ENCODE data around the gene FOXS1.
"Not testable (repeated sequence)": the region's sequence is repeated elsewhere in the genome, so short reads cannot be mapped to it uniquely, and the experiment has no call there.

Gene FOXS1

DNA sequence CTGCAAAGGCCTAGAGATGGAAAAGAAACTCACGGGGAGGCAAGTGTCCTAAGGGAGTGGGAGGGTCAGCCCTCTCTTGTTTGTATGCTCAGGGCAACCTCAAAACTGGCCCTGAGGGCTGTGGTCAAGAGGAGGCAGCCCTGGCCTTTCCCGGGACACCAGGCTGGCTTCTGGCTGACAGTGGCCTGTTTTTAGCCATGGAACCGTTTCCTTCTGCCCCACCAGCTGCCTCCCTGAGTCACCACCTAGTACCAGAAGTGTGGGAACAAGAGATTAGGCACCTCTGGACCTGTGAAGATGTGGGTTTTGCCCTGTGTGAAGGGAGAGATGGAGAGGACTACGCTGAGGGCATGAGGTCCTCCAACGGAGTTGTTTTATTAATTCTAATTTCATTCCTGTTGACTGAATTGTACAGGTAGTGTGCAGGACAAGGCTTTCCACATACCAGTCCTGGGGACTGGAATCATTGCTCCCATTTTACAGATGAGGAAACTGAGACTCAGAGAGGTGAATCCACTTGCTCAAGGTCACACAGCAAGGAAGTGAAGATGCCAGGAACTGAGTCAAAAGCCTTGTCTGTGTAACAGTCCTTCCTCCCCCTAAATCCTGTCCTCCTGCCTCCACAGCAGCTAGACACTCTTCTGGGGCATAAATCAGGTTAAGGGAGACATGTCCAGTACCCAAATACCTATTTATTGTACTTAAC, 5.5 kb downstream of the FOXS1 start:
- DNase-seq (ENCODE audit: low read depth) = no peak

DNA sequence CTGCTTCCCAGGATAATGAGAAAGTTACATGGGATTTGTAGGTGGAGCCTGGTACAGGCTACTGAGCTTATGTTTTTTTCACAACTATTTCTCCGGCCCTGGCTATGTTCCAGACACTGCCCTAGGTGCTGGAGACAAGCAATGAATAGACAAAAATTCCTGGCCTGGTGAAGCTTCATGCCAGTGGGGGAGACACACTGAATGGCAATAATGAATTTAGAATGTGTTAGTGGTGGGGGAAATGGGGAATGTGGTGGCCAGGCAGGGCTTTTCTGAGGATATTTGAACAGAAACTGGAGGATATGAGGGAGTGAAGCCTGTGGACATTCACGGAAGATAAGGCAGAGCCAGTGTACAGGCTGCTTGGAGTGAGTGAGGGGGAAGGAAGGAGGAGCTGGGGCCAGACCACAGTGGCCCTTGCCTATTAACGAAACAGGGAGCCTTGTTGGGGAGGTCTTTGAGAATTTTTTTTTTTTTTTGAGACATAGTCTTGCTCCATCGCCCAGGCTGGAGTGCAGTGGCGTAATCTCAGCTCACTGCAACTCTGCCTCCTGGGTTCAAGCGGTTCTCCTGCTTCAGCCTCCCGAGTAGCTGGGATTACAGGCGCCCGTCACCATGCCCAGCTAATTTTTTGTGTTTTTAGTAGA, 6.6 kb downstream of the FOXS1 start:
- DNase-seq (ENCODE audit: low read depth) = no peak

DNA sequence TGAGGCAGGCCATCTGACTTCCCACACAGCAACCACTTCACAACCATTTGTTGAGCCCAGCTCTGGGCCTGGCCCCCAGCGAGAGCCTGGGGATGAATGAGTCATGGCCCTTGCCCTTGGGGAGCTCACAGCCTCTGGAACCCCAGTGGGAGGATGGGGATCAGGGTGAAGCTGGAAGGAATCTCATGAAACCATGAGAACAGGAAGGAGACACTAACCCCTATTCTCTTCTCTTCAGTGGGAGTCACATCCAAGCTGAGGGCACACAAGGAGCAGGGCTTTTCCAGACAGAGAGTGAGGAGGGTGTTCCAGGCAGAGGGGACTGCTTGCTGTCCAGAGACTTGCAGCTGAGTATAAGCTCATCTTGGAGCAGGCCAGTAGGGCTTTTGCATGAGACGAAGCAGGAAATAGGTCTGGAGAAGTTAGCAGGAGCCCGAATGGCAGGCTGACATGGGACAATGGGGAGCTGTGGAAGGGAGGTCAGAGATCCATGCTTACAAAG, 7.5 kb downstream of the FOXS1 start:
- DNase-seq (ENCODE audit: low read depth) = no peak

DNA sequence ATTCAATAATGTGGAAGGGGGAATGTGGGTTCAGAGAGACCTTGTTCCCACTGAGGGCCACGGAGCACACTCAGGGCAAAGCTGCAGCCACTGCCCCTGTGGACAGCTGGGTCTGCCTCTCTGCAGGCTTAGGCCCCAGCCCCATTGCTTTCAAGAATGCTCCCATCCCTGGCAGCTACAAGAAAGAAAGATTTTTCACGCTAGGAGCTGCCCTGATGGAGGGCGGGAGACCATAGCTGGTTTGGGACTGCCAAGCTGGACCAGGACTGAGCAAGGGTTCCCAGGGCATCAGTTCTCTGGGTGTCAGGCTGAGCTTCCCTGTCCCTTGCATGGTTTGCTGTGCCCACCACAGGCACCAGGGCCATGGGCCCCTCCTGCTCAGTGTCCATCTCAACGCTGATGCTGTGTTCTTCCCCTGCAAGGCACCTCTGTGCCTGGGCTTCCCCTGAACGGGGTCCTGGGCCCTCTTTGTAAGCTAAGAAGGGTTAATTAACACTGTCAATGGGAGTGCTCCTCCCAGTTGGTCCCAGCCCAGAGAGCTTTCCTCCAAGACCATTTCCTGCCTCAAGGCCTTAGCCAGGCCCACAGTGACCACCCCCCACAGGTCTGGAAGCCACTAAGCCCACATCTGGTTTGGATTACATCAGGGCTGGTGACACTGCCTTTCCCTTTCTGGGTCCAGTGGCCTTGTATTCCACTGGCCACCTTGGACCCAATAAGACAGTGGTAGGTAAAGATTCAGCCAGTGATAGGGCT, 8.4 kb downstream of the FOXS1 start:
- no peak for DNase-seq (ENCODE audit: low read depth)

DNA sequence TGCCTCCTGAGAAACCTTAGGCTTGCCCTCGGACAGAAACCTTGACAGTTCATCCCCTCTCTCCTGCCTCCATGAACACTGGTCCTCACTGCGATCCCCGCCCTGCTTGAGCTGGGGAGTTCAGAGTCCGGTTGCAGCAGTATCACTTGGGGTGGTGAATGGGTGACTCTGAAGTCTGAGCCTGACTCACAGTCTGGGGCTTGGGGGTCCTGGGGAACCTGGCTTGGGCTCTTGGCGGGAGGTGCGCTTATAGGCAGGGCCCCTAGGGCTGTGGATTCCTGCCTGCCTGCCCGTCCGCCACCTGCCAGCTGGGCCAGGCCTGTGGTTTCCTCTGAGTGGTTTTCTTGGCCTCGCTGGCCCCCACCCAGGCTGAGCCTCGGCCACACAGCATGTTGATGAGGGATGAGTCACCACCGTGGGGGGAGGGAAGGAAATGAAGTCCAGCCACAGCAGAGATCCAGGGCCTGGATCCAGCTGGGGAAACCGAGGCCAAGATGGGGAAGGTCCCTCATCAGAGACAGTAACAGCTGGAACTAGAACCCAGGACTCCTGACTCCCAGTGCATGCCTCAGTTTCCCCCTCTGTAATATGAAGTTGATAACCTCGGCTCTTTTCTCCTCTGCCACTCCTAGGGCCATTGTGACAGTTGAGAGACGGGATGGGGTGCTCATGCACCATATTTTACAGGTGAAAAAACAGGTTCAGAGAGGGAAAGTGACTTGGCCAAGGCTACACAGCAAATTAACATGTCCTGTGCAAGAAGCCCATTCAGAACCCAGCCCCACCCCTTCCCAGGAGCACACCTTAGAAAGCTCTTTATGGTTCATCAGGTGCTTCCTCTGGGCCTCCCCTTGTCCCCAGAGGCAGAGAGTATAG, 9.2 kb downstream of the FOXS1 start:
- no peak for DNase-seq (ENCODE audit: low read depth)

DNA sequence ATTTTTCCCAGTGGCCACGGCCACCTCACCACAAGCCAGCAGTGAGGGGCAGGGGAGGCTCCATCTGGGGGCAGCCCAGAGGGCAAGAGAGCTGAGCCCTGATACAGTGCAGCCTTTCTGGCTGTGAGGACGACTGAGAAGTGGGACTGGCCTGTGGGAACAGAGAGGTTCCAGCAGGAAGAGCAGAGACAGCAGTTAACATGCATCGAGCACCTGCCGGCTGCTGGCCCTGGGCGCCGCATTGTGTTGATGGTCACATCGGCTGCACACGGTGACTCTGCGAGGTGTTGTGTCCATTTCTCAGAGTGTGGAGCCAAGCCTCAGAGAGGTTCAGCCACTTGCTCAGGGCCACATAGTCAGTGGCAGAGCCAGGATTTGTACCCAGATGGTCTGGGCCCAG, 9.8 kb downstream of the FOXS1 start:
- DNase-seq (ENCODE audit: low read depth) = no peak

DNA sequence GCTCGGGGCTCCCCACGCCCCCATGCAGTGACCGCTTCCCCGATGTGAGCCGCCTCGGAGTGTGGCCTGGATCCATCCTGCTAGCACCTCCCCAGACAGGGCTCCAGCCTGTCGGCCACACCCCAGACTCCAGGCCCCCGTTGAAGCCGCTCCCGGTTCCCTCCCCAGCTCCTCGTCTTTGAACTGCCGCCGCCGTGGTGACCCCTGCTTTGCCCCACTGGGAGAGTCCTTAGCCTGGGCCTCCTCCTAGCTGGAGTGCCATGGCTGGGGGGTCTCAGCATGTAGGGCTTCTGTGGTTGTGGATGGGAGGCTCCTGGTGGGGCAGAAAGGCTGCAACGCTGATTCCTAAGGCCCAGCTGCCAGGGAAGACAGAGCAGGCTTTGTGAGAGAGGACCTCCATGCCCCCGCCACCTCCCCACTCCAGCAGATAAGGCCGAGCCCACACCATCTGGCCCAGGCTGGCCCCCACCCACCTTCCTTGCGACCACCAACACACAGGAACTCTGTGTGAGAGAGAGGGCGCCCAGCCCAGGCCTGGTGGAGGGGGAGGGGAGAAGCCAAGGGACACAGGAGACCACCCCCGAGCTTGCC, 11.4 kb downstream of the FOXS1 start:
- no peak for DNase-seq (ENCODE audit: low read depth)

DNA sequence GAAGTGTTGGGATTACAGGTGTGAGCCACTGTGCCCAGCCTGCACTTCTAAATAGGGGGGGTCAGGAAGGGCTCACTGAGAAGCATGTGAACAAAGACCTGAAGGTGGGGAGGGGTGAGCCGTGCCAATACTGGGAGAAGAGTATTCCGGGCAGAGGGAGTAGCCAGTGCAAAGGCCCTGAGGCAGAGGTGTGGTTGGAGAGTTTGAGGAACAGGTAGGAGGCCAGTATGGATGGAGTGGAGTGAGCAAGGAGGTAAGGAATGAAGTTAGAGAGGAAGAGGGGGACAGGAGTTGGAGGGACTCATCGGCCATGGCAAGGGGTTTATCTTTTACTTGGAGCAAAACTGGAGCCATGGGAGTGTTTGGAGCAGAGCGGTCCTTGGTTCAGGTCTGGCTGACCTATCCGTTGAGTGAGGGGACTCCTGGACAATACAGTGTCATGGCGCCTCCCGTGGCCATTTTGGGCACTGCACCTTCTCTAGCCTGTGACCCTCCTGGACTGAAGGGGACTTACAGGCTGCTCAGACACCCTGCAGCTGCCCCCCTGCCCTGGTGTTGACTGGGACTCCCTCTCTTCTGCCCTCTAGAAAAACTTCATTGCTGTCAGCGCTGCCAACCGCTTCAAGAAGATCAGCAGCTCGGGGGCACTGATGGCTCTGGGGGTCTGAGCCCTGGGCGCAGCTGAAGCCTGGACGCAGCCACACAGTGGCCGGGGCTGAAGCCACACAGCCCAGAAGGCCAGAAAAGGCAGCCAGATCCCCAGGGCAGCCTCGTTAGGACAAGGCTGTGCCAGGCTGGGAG, 12.1 kb downstream of the FOXS1 start:
- peak; percentile 41 for DNase-seq (ENCODE audit: low read depth)

DNA sequence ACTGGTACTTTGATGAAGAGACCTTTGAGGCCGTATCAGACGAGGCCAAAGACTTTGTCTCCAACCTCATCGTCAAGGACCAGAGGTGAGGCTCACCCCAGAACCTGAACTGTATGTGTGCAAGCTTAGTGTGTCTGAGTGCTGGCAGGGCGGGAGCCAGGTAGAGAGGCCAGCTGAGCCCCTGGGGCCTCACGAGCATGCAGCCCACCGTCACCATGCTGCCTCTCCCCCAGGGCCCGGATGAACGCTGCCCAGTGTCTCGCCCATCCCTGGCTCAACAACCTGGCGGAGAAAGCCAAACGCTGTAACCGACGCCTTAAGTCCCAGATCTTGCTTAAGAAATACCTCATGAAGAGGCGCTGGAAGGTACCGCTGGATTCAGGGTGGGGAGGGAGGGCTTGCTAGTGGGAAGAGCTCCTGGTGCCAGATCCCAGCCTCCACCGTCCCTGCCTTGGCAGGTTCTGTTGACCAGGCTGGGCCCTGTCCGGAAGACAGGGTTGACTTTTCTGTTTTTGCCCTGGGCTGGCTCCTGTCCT, 13.6 kb downstream of the FOXS1 start:
- DNase-seq (ENCODE audit: low read depth) = no peak

DNA sequence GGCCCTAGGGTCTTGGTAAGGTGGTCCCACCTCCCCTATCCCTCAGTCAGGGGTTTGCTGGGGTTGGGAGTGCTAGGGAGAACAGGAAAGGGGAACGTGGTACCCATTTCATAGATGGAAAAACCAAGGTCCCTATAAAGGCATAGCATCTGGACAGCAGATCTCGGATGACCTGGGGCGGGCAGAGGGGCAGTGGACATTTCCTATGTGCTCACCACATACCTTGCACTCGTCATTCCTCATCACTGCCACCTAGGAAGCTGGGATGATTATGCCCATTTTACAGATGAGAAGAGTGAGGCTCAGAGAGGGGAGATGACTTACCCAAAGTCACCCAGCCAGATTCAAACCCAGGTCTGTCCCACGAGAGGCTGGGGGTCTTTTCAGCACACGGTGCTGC, 14.2 kb downstream of the FOXS1 start:
- no peak for DNase-seq (ENCODE audit: low read depth)

DNA sequence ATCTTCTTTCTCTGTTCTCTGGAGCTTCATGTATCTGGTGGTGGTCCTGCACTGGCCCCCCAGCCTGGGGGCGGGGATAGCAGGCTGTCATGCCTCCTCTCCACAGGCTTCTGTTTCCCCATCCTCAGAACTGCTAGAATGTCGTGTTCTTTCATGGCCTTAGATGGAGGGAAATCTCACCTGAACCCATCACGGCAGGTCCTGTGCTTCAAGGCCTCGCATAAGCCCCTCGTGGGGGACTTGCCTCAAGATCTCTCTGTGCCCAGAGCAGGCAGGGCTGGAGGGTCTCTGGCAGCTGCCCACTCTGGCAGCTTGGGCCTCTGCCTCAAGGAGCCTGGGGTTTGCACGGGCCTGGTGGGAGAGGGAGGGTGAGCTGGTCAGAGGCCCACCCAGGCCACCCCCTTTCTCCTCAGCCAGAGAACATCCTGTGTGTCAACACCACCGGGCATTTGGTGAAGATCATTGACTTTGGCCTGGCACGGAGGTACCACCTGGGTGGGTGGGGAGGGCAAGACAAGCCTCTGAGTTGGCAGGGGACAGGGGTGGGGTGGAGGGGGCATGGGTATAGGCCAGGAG, 14.9 kb downstream of the FOXS1 start:
- no peak for DNase-seq (ENCODE audit: low read depth)

DNA sequence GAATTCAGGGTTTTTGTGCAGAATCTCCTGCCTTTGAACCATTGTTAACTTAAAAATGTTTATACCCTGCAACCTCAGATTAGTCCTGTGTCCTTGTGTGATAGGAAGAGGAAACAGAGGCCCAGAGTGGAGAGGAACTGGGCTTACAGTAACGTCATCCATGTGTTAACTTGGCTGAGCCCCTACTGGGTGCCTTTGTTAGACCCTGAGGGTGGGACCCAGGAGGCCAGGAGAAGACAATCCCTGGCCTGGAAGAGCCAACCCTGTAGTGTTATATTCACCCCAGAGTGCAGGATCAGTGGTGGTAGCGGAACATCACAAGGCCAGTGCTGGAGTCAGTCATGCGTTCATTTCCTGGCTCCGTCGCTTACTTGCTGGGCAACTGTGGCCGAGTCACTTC, 15.7 kb downstream of the FOXS1 start:
- DNase-seq (ENCODE audit: low read depth) = no peak

DNA sequence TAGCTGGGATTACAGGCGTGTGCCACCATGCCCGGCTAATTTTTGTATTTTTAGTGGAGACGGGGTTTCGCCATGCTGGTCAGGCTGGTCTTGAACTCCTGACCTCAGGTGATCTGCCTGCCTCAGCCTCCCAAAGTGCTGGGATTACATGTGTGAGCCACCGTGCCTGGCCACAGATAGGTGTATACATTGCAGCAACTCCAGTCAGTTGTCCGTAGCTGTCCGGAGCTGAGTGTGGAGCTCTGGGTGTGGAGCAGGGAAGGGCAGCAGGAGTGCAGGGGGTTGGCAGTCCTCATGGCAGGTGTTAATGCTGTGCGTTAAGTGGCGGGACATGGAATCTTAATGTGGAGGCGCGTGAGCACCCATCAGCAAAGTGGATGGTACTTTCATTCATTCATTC, 17.4 kb downstream of the FOXS1 start:
- DNase-seq (ENCODE audit: low read depth) = not testable (repeated sequence)

DNA sequence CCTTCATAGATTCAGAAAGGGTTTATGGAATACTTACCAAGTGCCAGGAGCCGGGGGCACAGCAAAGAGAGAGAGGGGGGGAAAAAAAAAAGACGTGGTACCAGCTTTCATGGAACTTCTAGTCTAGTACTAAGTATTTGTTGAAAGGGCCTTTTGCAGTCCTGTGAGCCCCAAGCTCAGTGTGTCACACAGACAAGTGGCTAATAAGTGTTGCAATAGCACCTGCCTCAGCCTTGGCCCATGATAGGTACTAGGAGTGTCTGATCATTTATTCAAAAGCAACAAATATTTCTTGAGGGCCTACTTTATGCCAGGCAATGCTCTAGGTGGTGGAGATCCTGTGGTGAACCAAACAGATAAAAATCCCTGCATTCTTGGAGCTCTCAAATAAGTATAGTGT, 18.3 kb downstream of the FOXS1 start:
- DNase-seq (ENCODE audit: low read depth) = no peak

DNA sequence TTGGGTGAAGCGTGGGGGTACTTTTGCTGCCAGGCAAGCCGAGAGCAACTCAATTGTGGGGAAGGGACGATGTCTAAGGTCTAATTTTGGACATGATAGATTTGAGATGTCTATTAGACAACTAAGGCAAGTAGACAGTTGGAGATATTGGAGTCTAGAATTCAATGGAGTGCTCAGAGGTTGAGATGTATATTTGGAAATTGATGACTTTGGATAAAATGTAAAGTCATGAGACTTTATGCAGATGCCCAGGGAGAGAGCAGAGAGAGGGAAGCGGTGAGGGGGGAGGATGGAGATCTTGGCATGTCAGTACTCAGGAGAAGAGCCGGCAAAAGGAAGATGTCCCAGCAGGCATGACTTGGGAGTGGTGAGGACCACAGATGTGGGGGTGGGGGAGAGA, 19.3 kb downstream of the FOXS1 start:
- DNase-seq (ENCODE audit: low read depth) = no peak

DNA sequence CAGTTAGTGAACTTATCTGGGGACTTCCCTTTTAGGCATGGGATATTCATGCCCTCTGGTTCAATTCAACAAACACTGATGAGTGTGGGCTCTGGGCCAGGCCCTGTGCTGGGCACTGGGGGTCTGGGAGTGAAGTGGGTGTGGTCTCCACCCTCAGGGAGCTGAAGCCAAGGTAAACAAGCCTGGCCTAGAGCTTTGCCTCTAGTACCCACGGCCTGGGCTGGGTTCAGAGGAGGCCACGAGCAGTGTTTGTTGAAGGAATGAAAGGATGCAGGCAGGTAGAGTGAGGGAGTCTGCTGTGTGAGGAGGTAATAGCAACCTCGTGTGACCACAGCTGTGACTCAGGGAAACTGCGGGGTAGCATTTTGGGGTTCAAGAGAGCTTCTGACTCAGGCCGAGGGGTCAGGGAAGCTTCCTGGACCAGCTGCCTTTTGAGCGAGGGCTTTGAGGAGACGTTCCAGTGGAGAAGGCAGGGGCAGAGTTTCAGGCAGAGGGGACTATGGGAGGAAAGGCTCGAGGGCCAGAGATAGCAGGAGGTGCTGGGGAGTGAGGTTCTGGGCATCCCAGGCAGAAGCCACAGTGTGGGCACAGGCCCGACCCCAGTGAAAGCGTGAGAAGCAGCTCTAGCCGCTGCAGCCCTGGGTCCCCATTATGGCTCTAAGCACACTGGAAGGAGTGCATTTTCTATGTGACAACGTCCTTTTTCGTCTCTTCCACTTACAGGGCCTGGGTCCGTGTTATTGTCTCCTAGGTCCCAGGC, 20.7 kb downstream of the FOXS1 start:
- no peak for DNase-seq (ENCODE audit: low read depth)

DNA sequence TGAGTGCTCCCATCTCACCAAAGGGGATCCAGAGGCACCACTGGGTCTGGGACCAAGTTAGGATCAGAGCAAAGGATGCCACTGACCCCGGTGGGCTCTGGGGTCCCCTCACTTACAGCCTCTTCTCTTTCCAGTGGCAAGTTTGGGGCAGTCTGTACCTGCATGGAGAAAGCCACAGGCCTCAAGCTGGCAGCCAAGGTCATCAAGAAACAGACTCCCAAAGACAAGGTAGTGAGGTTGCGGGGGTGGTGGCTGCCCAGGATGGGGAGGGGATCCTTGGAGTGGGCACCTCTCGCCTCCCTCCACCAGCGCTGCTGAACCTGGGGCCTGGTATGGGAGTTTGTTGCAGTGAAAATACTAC, 21.3 kb downstream of the FOXS1 start:
- DNase-seq (ENCODE audit: low read depth) = no peak

DNA sequence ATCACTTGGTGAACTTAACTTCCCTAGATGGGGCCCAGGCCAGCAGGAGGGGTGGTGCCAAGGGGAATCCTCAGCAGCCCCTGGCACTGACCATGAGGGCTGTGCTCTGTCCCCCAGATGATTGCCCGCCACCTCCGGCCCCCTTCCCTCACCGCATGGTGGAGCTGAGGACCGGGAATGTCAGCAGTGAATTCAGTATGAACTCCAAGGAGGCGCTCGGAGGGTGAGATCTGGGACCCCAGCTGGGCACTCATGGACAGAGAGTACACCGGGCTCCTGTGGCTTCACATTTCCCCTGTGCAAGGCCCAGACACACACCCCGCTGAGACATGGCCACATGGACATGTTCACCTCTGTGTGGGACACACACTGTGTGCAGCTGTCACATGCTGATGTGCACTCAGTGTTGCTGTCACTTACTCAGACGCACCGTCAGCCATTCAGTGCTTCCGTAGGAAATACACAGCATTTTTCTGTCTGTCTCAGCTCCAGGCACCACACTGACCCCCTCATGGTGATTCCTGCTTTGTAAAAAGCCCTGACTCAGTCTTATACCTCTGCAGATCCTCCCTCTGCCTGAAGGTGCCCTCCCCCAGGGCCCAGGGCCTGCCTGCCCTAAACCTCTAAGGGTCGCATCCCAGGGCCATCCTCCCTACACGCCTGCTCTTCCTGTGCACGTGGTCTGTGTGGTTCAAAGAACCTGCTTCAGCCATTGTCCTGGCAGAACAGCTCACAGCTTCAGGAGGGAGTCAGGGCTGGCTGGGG, 21.9 kb downstream of the FOXS1 start:
- no peak for DNase-seq (ENCODE audit: low read depth)

Data from activated T-cell treated with anti-CD3 and anti-CD28 coated beads for 24 hours (primary cell).